ENCODE measurements around the gene RNASEL.

DNA sequence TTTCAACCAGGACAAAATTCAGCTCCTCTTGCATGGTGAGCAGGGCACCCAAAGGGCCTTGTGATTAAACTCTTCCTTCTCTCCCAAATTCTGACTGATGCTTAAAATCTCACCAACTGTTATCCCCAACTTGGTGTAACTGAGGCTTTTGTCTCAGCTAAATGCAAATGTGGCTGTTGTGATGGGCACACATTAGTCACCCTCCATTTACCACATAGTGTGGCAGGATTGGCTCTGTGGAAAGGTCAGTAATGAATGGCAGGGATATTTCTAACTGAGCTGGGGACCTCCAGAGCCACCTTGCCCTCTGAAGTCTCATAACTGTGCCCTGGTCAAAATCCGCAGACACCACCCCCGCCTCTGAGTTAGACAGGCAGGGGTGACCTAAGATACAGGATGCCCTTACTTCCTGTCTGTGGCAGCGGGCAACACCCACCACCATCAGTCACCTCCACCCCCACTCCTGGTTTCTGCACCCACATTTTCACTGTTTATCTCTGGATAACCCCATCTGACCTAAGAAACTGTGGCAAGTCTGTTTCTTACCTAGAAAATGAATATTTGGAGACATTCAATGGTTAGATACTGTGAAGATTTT is 40.5 kb upstream of the RNASEL start:
- TF ChIP-seq, protein P1, sequence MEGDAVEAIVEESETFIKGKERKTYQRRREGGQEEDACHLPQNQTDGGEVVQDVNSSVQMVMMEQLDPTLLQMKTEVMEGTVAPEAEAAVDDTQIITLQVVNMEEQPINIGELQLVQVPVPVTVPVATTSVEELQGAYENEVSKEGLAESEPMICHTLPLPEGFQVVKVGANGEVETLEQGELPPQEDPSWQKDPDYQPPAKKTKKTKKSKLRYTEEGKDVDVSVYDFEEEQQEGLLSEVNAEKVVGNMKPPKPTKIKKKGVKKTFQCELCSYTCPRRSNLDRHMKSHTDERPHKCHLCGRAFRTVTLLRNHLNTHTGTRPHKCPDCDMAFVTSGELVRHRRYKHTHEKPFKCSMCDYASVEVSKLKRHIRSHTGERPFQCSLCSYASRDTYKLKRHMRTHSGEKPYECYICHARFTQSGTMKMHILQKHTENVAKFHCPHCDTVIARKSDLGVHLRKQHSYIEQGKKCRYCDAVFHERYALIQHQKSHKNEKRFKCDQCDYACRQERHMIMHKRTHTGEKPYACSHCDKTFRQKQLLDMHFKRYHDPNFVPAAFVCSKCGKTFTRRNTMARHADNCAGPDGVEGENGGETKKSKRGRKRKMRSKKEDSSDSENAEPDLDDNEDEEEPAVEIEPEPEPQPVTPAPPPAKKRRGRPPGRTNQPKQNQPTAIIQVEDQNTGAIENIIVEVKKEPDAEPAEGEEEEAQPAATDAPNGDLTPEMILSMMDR (IDR thresholded peaks at IDR 0.05), result no peak
- TF ChIP-seq POLR2A (IDR thresholded peaks at IDR 0.05), result no peak

Data from lower leg skin (tissue), 3 donors.